HG02642 (cell line): Measurements from ENCODE around the gene CCDC69.

ENCODE experiments used
- ATAC-seq: cut with Tn5 transposase; IDR thresholded peaks from one replicate; pipeline ENCODE4 v1.9.1; 2021; ENCODE audit warnings: mild to moderate bottlenecking; ENCODE audit not compliant: unreplicated experiment, poor library complexity

Gene CCDC69

DNA sequence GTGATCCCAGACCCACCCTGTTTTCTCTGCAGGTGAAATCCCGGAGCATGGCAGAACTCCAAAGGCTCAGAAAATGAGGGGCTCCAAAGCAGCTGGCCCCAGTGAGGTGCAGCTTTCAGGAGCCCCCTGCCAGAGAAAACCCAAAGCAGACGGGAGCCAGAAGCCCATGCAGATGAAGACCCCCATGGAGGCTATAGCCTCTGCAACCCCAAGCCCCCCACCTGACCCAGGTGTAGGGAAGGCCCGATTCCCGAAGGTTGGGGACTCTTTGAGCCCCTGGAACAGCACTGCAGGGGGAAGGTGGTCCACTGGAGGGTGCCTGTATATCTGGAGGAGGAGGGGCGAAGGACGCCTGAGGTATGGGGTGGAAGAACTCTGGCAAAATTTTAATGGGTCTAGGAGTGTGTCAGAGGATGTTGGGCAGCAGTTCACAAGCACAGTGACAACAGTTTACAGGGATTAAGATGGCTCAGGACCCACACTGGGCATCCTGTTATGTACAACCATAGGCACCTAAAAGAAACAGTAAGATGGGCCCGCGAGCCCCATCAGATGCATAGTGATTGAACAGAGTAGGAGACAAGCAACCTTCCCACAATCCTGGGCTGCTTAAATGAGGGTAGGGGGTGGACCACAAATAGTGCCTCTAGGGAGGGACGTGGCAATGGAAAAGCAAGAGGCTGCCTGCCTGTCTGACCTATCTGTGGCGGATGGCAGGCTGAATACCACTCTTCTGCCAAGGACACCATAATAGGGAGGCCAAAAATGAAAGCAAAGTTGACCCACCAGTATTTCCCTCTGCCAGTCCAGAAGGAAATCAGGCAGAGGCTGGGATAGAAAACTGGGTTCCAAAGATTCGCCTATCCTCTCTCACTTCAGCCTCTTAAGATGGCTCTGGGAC lies 49.9 kb downstream of the CCDC69 start:
- no peak for ATAC-seq

DNA sequence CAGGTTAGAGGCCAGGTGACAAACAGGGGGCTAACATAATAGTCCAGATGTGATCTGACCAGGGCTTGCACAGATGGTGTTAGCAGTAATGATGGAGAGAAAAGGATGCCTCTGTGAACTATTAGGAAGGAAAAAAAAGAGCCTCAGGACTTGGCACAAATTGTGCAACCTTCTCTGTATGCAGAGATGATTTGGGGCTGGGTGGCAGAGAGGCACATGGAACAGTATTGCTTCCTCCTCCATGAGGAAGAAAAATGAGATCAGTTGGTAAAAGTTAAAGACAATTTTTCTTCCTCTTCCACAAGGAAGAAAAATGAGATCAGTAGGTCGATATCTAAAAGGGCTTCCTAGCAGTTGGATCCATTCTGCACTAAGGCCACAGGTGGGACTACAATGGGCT lies 52.4 kb downstream of the CCDC69 start:
- no peak for ATAC-seq

DNA sequence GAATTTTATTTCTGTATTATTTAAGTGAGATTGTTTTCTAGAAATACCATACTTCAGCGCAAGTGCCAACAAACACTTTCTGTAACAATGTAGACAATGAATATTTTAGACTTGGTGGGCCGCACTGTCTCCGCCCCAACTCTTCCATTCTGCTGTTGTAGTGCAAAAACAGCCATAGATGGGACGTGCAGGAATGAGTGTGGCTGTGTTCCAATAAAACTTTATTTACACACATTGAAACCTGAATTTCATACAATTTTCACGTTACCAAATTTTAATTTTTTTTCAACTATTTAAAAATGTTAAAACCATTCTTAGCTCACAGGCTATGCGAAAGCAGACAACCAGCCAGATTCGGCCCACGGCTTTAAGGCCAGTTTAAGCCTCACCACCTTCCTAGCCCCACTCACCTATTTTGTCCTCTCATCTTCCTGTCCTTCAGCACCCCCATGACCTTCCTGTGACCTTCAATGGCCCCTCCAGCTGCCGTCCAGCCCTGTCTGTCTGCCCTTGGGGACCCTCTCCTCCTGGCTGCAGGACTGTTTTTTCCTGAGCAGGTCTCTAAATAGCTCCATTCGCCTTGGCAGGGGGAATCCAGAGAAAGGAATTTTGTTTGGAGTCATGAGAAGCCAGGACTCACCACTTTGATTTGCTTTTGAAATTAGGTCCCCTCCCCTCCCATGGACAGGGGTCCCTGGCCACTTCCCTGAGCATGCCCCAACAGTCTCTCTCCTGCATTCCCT lies 55.1 kb downstream of the CCDC69 start:
- no peak for ATAC-seq

DNA sequence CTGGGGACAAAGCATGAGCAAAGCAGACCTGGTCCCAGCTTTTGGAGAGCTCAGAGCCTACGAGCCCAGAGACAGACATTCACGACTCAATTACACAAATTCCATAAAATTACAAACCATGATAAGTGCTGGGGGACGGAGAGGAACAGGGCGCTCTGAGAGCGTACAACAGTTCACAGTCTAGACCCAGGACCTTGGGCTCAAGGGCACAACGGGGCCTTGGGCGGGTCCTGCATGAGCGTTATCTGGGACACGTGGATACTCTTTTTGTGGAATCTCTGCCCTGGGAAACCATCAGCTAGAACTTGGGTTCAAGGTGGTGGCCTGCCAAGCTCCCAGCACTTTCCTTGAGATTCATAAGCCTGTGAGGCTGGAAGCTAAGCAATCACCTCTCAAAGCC lies 56.9 kb downstream of the CCDC69 start:
- ATAC-seq = no peak

DNA sequence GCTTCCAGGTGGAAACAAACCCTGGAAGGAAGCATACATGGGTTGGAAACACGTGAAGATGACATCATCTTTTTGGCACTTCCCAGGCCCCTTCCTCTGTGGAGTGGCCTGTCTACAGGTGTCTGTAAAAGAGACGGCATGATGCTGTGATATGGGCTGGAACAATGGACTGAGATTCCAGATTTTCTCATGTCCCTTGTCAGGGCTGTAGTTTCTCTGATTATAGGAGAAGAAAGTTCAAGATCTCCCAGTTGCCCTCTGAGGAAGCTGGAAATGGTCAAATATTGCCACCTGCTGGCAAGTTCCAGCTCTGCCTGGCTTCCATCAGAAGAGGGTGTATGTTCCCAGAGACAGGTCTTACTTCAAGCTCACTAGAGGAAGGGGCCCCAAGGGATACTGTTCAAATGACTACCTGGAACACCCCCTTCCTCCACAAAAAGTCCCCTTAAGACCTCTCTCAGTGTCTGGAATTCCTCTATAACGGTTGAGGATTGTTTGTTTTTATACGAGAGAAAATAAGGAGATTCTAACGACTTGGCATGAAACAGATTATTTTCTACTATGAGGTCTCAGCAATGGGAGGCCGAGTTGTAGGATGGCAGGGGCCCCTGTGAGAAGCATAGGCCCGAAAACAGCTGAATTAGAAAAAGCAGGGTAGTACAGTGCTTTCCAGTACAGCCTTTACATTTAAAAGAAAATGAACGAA lies 59.1 kb downstream of the CCDC69 start:
- ATAC-seq = peak; percentile 77

DNA sequence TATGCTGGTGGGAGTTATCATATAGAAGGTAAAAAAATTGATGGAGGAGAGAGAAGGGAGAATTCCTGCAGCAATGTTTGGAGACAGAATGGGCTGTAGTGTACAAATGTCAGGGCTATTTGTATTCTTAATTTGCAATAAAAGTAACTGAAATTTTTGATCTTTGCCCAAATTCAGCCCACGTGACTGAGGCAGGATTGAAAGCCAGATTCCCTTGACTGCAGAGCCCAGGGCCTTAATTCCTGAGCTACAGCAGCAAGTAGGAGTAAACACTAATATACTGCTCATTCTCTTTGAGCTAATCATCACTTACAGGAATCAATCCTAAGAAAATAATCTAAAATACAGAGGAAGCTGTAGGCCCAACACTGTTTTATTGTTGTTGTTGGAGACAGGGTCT lies 61.1 kb downstream of the CCDC69 start:
- no peak for ATAC-seq

DNA sequence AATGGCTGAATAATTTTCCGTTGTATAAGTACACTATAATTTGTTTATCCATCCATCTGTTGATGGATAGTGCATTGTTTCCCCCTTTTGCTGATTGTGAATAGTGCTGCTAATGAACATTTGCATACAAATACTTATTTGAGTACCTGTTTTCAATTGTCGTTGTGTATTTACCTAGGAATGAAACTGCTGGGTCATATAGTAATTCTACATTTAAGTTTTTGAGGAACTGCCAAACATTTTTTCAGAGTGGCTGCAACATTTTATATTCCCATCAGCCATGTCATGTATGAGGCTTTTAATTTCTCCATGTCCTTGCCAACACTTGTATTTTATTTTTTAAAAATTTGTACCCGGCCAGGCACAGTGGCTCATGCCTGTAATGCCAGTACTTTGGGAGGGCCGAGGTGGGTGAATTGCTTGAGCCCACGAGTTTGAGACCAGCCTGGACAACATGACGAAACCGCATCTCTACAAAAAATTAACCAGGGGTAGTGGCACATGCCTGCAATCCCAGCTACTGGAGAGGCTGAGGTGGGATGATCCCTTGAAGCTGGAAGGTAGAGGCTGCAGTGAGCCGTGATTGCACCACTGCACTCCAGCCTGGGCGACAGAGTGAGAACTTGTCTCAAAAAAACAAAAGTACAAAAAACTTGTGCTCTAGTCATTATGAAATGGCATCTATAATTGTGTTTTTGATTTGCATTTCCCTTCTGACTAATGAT lies 64.1 kb downstream of the CCDC69 start:
- ATAC-seq = no peak

DNA sequence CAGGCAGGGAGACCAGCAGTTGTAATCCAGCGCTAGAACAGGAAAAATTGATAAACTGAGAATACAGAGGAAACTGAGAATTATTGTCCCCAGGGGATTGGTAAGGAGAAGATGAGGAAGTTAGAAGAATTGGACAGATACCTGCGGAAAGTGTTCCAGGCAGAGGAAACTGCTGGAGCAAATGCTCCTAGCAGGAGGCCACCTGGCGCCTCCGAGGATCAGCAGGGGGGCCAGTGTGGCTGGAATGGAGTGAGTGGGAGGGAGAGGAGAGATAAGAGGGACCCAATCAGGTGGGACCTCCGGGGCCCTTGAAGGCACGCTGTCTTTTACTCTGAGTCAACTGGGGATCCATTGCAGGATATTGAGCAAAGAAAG lies 65.6 kb downstream of the CCDC69 start:
- ATAC-seq = no peak

DNA sequence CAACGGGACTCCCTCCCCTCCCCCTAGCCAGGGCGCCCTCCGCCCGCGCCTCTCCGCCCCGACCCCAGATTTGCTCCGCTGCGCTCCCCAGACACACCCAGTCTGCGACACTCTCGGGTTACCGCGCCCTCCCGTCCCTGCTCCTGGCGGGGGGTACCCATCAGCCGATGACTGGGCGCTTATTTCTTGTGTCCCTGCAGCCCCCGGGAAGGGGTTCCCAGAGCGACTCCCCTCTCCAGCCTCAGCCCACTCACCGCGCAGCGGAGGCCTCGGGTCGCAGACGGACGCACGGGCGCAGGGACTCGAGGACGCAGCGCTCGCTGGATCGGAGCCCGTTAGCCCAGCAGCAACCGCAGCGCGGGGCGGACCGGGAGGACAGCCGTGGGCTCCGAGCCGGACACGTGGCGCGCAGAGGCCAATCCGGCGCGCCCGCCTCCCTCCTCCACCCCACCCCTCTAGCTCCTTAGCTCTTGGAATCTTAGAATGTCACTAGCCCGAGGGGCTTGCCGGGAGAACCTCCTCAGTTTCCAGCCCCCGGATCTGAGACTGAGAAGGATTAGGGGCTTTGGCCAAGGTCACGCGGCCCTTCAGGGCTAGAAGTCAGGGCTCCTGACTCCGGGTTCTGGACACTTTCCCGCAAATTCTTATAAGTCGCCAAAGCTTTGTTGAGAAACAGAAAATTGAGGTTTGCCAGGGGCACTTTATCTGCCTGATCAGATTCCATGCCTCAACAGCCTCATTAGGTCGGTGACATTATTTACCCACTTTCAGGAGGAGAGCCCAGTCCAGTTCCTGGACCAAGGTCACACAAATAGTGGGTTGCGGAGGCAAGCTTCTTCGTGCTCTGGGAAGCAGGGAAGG lies 66.2 kb downstream of the CCDC69 start, which contains the start of gene ANXA6:
Gene ANXA6 (minus strand): TSS at position 354 of the 861 bp plus-strand sequence. CDS start 9,878 bp downstream, outside the sequence.
- ATAC-seq = peak; percentile 56

DNA sequence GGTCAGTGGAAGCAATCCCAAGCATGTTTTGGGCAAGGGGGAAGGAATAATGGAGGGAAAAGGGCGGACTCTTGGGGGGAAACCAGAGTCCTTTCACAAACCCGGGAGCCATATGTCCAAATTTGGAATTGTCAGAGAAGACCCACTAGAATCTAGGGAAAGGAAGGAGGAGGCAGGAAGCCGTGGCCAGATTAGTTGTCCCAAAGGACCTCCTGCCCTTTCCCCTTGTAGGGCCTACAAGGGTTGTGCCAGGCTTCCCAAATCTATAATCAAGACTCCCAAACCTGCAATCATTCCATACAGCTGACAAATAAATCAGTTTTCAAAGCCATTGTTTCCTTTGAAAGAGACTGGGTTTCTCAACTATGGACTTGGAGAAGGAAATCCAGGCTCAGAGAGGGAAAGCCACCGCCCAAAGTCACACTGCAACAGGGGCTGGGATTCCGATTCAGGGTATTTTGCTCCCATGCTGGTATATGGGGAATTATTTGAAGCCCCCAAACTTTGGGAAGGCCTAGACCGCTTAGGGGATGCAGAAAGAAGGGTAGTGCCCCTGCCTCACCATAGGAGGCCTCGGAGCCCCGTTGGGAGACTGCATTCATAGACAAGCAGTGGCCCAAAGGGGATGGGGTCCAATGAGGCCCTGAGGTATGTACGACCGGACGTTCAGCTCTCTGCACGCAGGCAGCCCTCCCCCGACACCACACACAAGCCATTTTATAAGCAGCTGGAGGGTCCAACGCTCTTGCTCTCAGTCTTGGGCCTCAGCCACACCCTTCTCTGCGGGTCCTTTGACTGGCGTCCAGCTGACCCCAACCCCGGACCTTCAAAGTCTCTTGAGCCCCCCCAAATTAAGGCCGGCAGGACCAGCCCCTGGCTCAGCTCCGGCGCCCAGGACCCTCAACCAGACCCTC lies 67.1 kb downstream of the CCDC69 start:
- ATAC-seq = peak; percentile 20

DNA sequence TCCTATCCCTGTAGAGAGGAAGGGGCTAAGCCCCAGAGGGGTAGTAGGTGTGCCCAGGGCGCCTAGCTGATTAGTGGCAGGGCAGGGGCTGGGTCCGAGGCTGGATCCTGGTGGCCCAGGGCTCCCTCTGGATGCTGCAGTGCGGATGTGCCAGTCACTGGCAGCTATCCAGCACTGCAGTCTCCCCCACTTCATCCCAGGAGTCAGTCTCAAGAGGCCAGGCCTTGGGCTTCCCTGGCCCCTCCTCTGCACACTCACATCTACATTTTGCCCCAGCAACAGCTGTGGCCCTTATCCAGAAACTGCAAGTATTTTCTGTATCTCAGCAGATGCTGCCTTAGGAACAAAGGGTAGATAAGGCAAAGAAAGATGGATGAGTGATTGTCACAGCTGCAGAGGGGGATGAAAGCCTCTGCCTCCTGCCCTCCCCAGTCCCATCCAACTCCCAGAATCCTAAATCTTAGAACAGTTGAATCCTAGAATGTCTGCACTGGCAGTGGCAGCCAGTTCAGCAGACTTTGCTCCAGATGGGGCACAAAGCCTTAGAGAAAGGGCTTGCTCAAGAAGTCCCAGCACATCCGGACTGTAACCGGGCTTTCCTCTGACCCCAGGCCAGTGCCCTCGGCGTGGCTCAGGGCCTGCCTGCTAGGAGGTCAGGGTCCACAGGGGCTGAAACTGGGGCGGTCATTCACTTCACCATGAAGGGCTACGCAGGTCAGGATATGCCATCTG lies 68.0 kb downstream of the CCDC69 start:
- ATAC-seq = peak; percentile 28

DNA sequence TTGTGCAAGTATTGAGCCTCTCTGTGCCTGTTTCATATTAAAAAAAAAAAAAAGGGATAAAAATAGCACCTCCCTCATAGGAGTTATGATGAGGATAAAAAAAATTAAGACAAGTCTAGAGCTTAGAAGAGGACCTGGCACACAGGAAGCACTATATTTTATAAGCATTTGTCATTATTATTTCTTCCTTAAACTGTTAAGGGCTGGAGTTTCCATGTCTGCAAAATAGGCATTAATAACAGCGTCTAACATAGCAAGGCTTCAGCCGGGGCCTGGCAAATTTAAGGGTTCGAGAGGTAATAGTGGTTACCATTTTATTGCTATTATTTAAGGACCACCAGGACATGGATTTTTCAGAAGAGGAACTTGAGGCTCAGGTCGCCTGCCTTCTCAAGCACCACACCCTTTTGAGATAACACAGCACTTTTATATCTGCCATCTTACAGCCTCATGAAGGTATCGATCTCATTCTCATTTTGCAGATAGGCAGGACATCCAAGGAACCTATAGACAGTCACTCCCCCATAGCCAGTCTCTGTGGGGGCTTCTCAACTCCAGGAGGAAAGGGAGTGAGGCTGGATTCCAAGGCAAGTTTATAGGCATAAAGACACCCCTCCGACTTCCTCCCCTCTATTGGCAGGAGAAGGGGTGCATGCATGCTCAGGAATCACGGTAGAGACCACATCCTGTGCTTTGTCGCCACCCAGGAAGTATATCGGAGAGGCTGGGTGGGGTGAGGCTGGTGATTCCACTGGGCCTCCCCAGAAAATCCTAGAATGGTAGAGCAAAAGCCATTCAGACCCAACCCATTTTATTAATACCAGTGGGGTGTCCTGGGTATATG lies 68.7 kb downstream of the CCDC69 start:
- peak; percentile 37 for ATAC-seq

DNA sequence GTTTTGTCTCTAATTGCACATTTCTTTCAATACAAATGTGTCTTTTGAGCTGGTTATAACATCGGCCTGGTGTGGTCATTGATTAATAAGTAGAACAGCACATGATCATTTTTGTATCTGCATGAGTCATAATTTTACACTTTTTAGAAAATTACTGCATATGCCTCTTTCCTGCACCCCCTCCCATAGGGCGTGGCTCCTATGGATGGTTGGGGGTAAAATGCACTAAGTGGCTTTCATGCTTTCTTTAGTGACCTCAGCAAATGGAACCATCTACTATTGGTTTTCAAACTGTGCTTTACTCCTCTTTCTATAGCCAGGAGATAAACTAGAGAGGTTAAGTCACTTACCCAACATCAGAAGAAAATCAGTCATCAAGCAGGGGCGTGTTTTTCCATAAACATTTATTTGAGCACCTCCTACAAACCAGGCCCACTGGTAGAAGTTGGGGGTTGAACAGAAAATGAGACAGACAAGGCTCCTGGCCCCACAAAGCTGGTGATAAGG lies 70.1 kb downstream of the CCDC69 start:
- ATAC-seq = no peak

DNA sequence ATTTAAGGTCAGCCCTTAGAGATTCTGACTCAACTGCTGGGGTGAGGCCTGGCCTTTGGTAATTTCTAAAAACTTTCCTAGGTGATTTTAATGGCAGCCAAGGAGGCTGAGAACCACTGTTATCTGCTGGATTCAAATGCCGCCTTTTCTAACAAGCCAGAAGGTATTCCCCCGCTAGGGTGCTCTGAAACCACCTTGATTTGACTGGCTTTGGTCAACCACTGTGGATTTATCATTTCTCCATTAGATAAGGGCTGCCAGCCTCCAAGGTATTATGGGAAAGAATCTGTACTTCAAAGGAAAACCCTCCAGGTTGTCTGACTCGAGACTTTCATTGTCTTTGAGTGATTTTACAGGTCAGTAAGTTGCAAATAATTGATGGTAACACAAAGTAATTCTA lies 70.6 kb downstream of the CCDC69 start:
- ATAC-seq = no peak

DNA sequence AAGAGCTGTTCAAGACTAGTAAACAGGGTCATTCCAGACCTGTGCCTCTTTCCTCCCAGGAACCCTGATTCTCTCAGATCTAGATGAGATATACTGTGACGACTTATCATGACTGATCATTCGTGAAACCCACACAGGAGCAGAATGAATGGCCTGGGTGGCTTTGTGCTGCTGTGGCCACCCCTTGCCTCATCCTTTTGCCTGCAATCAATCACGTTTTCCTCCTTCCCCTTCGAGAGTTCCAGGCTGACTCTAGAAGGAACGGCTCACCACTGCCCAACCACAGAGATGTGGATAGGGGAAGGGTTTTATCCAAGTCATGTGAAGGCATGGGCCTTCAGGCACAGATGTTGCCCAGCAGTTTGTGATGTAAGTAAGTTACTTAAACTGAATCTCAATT lies 72.1 kb downstream of the CCDC69 start:
- ATAC-seq = peak; percentile 36

DNA sequence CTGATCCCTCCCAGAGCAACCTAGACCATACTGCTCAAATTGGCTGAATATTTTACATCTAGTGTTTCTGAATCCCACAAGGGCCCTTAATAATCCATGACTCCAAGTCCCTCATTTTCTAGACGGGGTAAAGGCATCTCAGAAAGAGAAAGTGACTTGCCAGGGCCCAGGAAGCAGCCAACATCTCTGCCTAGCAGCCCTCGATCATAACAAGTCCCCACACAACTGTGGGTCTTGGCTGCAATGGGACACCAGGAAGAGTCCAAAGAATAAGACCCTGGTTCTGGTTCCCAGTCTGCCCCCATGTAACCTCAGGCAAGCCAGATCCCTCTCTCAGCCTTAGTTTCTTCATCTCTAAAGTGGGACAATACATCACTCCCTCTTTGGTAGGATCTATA lies 72.6 kb downstream of the CCDC69 start:
- ATAC-seq = no peak
